ENCODE measurements around the gene CDH10.

- no peak for TF ChIP-seq TGIF2 (CRISPR knock-in tag; IDR thresholded peaks at IDR 0.05)
- TF ChIP-seq CBX8 (IDR thresholded peaks at IDR 0.05; ENCODE audit: borderline replicate concordance, extremely low read depth, low read depth, low read length, poor library complexity, severe bottlenecking): no peak
- no peak for TF ChIP-seq SMAD4 (CRISPR knock-in tag; conservative IDR thresholded peaks at IDR 0.05)
- TF ChIP-seq TBP (optimal IDR thresholded peaks at IDR 0.05; ENCODE audit: low read depth, low read length): no peak
- no peak for TF ChIP-seq CTCF (IDR thresholded peaks at IDR 0.05 in 2 of 3, conservative IDR thresholded peaks at IDR 0.05 in 1 of 3; ENCODE audit: insufficient read depth in 2 of 3, low read depth in 1 of 3, low read length in 3 of 3)
- no peak for TF ChIP-seq CHCHD3 (CRISPR knock-in tag; IDR thresholded peaks at IDR 0.05)
- TF ChIP-seq RCOR1 (IDR thresholded peaks at IDR 0.05; ENCODE audit: borderline replicate concordance in 1 of 2, low read depth in 2 of 2, low read length in 2 of 2): no peak
- TF ChIP-seq EZH2 (IDR thresholded peaks at IDR 0.05; ENCODE audit: borderline replicate concordance, low read depth, low read length): no peak
- TF ChIP-seq TCF3 (CRISPR knock-in tag; IDR thresholded peaks at IDR 0.05): no peak
- no peak for TF ChIP-seq NFATC3 (IDR thresholded peaks at IDR 0.05)
Observed at GRCh38 chr5:24681106-24681505, 36.3 kb upstream of the CDH10 start.

All from K562 (cell line).